Liver (tissue), 9 donors: Measurements from ENCODE around the gene TBC1D1. TPM values are rescaled to one million over a fixed set of nuclear protein-coding genes. Genes with fewer than 3 reads are reported as not detected.

Experiments
- DNase-seq: peaks from one replicate; pipeline ENCODE4 v3.0.0-alpha.2; 2017; ENCODE audit warnings: low spot score
- H3K27ac ChIP-seq, 2 donors: one replicate each; pipeline ENCODE4 v1.7.0; 2013; ENCODE audit warnings: inconsistent platforms in 2 of 2, low read length in 2 of 2, control low read depth in 1 of 2, low read depth in 1 of 2, mild to moderate bottlenecking in 1 of 2
- H3K27me3 ChIP-seq, 4 donors: one replicate each; pipeline versions ENCODE4 v1.6.1 to v1.7.0; 2013; ENCODE audit warnings: low read length in 3 of 4, inconsistent platforms in 1 of 4, mild to moderate bottlenecking in 1 of 4, moderate library complexity in 1 of 4; ENCODE audit not compliant: control insufficient read depth in 4 of 4, insufficient read depth in 4 of 4
- H3K36me3 ChIP-seq, 4 donors: one replicate each; pipeline versions ENCODE4 v1.6.1 to v1.7.0; 2013; ENCODE audit warnings: low read length in 3 of 4, mild to moderate bottlenecking in 3 of 4, low read depth in 1 of 4, moderate library complexity in 1 of 4; ENCODE audit not compliant: control insufficient read depth in 4 of 4, insufficient read depth in 3 of 4
- H3K4me1 ChIP-seq, 4 donors: one replicate each; pipeline versions ENCODE4 v1.6.1 to v1.7.0; 2013; ENCODE audit warnings: low read length in 3 of 4, mild to moderate bottlenecking in 3 of 4, moderate library complexity in 1 of 4; ENCODE audit not compliant: control insufficient read depth in 4 of 4, insufficient read depth in 4 of 4
- H3K4me3 ChIP-seq, 3 donors: one replicate each; pipeline versions ENCODE4 v1.6.1 to v1.7.0; 2013; ENCODE audit warnings: low read length in 3 of 3, control low read depth in 1 of 3, low read depth in 1 of 3, mild to moderate bottlenecking in 1 of 3
- H3K9ac ChIP-seq, 2 donors: one replicate each; pipeline ENCODE4 v1.7.0; 2013; ENCODE audit warnings: low read length in 2 of 2, mild to moderate bottlenecking in 2 of 2, moderate library complexity in 2 of 2, control low read depth in 1 of 2, low read depth in 1 of 2
- H3K9me3 ChIP-seq, 4 donors: one replicate each; pipeline versions ENCODE4 v1.6.1 to v1.7.0; 2013; ENCODE audit warnings: low read length in 3 of 4; ENCODE audit not compliant: control insufficient read depth in 4 of 4
- EGR1 ChIP-seq, 2 donors: IDR thresholded peaks; 2 replicates each; pipeline ENCODE4 v1.6.1; 2016 to 2018; ENCODE audit warnings: antibody characterized with exemption in 2 of 2, low read depth in 2 of 2
- FOXA1 ChIP-seq: IDR thresholded peaks from 2 replicates; pipeline ENCODE4 v1.6.1; 2016; ENCODE audit warnings: antibody characterized with exemption
- FOXA2 ChIP-seq: IDR thresholded peaks from 2 replicates; pipeline ENCODE4 v1.6.1; 2016; ENCODE audit warnings: antibody characterized with exemption
- GABPA ChIP-seq, 2 donors: IDR thresholded peaks in 1 of 2; conservative IDR thresholded peaks in 1 of 2; 2 replicates each; pipeline ENCODE4 v1.6.1; 2016; ENCODE audit warnings: antibody characterized with exemption in 2 of 2, mild to moderate bottlenecking in 1 of 2, moderate library complexity in 1 of 2
- HNF4A ChIP-seq, 2 donors: conservative IDR thresholded peaks; 2 replicates each; pipeline ENCODE4 v1.6.1; 2016; ENCODE audit warnings: antibody characterized with exemption in 2 of 2, mild to moderate bottlenecking in 2 of 2
- HNF4G ChIP-seq: IDR thresholded peaks from 2 replicates; pipeline ENCODE4 v1.6.1; 2016; ENCODE audit warnings: antibody characterized with exemption
- JUND ChIP-seq, 2 donors: IDR thresholded peaks; 2 replicates each; pipeline ENCODE4 v1.6.1; 2016; ENCODE audit warnings: antibody characterized with exemption in 2 of 2
- MAX ChIP-seq: IDR thresholded peaks from 2 replicates; pipeline ENCODE4 v1.6.1; 2016; ENCODE audit warnings: antibody characterized with exemption
- NR2F2 ChIP-seq: IDR thresholded peaks from 2 replicates; pipeline ENCODE4 v1.6.1; 2016; ENCODE audit warnings: antibody characterized with exemption
- RAD21 ChIP-seq, 2 donors: IDR thresholded peaks; 2 replicates each; pipeline ENCODE4 v1.6.1; 2016; ENCODE audit warnings: antibody characterized with exemption in 2 of 2, mild to moderate bottlenecking in 2 of 2
- REST ChIP-seq: IDR thresholded peaks from 2 replicates; pipeline ENCODE4 v1.6.1; 2016; ENCODE audit warnings: antibody characterized with exemption, mild to moderate bottlenecking
- RXRA ChIP-seq, 2 donors: IDR thresholded peaks; 2 replicates each; pipeline ENCODE4 v1.6.1; 2017 to 2018; ENCODE audit warnings: antibody characterized with exemption in 2 of 2, mild to moderate bottlenecking in 1 of 2
- SP1 ChIP-seq: IDR thresholded peaks from 2 replicates; pipeline ENCODE4 v1.6.1; 2018; ENCODE audit warnings: antibody characterized with exemption, mild to moderate bottlenecking
- TAF1 ChIP-seq: conservative IDR thresholded peaks from 2 replicates; pipeline ENCODE4 v1.6.1; 2016; ENCODE audit warnings: antibody characterized with exemption, mild to moderate bottlenecking
- YY1 ChIP-seq: IDR thresholded peaks from 2 replicates; pipeline ENCODE4 v1.6.1; 2016; ENCODE audit warnings: antibody characterized with exemption, mild to moderate bottlenecking
- ZBTB33 ChIP-seq: IDR thresholded peaks from 2 replicates; pipeline ENCODE4 v1.6.1; 2016; ENCODE audit warnings: antibody characterized with exemption
- WGBS: extraction: QIAGEN DNeasy Blood & Tissue Kit; methylation state at CpG from one replicate; pipeline ENCODE4 v1.1.7; 2013; 5-methylcytosine and 5-hydroxymethylcytosine counted together
- polyA plus RNA-seq, 2 donors: library from polyadenylated mRNA; stranded (reverse) in 1 of 2; unstranded in 1 of 2; fragments of 200-250 nt in 1 of 2; fragments of >200 nt in 1 of 2; fragmentation: Nextera tagmentation in 1 of 2; extraction: Ambion mirVana in 1 of 2; gene quantifications; one replicate each; pipeline versions ENCODE4 v1.2.1 to v1.2.3, GENCODE V29; 2013 to 2015
- total RNA-seq, 2 donors: library from RNA; depleted of rRNA; stranded (reverse); fragments of >200 nt; gene quantifications; one replicate each; pipeline ENCODE4 v1.2.3, GENCODE V29; 2014
- TF ChIP-seq, protein P1 (sequence below): fragments of 150-350 bp; IDR thresholded peaks from 2 replicates; pipeline ENCODE4 v1.5.1; 2017; ENCODE audit warnings: improper control_type of control experiment, low read depth, low read length; ENCODE audit not compliant: missing input control
- TF ChIP-seq, protein P2 (sequence below): IDR thresholded peaks from 2 replicates; pipeline ENCODE4 v1.6.1; 2016; ENCODE audit warnings: antibody characterized with exemption
- donor health status: healthy.
- donor health status: healthy.
- donor health status: healthy.
- donor health status: healthy.
- donor health status: healthy.

TBC1D1 gene
- total and polyA plus RNA-seq, 4 donors = 15.6 to 41.4 (median 20.9) TPM

DNA sequence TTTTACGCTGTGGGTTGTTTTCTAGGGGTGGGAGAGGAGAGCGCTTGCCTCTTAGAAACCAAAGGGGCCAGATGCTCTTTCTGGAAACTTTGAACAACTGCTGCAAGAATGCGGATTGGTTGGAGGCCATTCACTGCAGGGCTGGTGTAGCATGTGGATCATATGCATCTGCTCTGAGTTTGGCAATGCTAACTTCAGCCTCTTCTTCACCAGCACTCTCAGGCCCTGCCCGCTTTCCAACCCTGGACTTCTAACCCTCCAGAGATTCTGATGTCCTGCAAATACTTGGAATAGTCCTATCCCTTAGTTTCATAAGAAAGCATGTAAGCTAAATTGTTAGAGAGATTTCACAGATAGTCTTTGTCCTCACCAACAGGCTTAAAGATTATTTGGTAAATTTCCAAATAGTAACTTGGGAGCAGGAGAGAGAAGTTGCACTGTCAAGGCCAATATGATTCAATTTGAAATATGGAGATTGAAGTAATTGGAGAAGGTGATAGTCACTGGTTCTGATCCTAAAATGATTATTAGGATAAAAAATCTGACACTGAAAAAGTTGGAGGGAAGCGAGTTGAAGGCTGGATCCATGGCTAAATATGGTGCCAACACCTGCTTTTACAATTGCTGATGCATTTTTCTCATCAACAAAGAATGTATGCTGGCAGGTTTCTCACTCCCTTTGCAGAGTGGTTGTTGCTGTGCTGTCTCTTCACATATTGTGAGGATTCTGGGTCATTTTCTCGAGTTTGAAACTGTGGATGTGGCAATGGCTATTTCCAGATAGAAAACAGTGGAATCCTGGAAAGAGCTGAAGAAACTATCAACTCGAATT lies 279.7 kb downstream of the TBC1D1 start:
- no peak for DNase-seq
- Histone ChIP-seq H3K4me1 (no peaks in the 10 kb centered on the region), H3K27me3 (no peaks in the 10 kb centered on the region), H3K4me3 (no peak overlapping the region), H3K27ac (no peak overlapping the region), H3K9ac (no peak overlapping the region), H3K36me3 (no peaks in the 10 kb centered on the region), H3K9me3 (no peaks in the 10 kb centered on the region)
- 92% methylated on average over 7 of the region's 7 CpGs for WGBS
- TF ChIP-seq RXRA (IDR thresholded peaks at IDR 0.05) (no peak), FOXA1 (no peak), SP1 (no peak), TAF1 (no peak), ZBTB33 (no peak), RAD21 (IDR thresholded peaks at IDR 0.05) (no peak), FOXA2 (no peak), JUND (IDR thresholded peaks at IDR 0.05) (no peak), HNF4G (no peak), YY1 (no peak), HNF4A (conservative IDR thresholded peaks at IDR 0.05) (no peak), EGR1 (IDR thresholded peaks at IDR 0.05; ENCODE audit: low read depth in 2 of 2) (no peak), NR2F2 (no peak), REST (no peak), GABPA (IDR thresholded peaks at IDR 0.05 in 1 of 2, conservative IDR thresholded peaks at IDR 0.05 in 1 of 2) (no peak), MAX (no peak)
- TF ChIP-seq, protein P1, sequence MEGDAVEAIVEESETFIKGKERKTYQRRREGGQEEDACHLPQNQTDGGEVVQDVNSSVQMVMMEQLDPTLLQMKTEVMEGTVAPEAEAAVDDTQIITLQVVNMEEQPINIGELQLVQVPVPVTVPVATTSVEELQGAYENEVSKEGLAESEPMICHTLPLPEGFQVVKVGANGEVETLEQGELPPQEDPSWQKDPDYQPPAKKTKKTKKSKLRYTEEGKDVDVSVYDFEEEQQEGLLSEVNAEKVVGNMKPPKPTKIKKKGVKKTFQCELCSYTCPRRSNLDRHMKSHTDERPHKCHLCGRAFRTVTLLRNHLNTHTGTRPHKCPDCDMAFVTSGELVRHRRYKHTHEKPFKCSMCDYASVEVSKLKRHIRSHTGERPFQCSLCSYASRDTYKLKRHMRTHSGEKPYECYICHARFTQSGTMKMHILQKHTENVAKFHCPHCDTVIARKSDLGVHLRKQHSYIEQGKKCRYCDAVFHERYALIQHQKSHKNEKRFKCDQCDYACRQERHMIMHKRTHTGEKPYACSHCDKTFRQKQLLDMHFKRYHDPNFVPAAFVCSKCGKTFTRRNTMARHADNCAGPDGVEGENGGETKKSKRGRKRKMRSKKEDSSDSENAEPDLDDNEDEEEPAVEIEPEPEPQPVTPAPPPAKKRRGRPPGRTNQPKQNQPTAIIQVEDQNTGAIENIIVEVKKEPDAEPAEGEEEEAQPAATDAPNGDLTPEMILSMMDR = no peak
- TF ChIP-seq, protein P2, sequence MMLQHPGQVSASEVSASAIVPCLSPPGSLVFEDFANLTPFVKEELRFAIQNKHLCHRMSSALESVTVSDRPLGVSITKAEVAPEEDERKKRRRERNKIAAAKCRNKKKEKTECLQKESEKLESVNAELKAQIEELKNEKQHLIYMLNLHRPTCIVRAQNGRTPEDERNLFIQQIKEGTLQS = no peak
